A172 (cell line): Measurements from ENCODE around the gene SKA2. TPM values are rescaled to one million over a fixed set of nuclear protein-coding genes. Genes with fewer than 3 reads are reported as not detected.
"Not testable (repeated sequence)": the region's sequence is repeated elsewhere in the genome, so short reads cannot be mapped to it uniquely, and the experiment has no call there.

Experiments
- DNase-seq: peaks from one replicate; pipeline ENCODE4 v3.0.0-alpha.2; 2015; ENCODE audit warnings: low spot score
- total RNA-seq: library from RNA; depleted of rRNA; stranded (reverse); fragments of >200 nt; shearing (Covaris generic); gene quantifications from 2 replicates; pipeline ENCODE4 v1.2.3, GENCODE V29; 2014; rRNA removed

SKA2 gene
- total RNA-seq: 223 and 313 TPM in 2 replicates

DNA sequence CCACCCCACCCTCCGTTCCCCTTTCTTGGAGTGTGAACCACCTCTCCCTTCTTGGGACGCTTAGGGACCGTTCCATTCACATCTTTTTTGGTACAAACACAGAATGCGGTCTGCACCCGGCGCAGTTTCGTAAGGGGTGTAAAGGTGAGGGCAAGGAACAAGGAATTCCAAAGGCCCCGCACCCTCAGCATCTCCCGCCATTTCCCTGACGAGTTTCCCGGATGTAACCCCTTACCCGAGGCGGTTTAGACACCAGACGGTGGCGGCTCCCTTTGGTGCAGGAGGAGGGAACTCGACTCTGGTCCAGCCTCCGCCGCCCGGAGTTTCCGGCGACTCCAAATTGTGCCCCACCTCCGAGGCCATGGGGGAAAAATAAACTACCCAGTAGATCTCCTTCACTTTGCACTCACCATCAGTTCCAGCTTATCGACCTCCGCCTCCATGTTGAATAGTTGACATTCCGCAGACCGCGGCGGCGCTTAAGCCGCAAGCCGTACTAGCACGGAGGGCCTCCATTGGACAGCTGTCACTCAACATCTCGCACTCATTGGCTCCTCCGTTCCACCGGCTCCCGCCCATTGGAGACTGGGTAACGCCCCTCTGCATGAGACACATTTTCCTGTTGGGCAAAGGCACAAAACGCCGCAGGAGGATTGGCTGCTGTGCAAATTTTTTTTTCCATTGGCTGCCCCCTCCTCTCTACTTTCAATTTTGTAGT, at the start of gene SKA2:
Gene SKA2 (minus strand): TSS at position 466 of the 718 bp plus-strand sequence. CDS start 23 bp downstream, at position 443.
- no peak for DNase-seq

DNA sequence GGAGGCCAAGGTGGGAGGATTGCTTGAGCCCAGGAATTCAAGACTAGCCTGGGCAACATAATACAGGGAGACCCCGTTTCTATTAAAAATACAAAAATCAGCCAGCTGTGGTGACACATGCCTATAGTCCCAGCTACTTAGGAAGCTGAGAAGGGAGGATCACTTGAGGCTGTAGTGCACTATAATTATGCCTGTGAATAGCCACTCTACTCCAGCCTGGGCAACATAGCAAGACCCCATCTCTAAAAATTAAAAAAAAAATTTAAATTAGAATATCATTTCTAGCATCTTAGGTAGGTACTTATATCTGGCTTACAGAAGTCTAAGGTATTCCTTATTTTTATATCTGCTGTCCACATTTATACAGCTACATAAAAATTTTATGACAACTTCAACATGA, 47.3 kb upstream of the SKA2 start:
- DNase-seq: no peak

GRCh38 chr17:59199398-59199797, 44.4 kb upstream of the SKA2 start:
- DNase-seq: no peak

- no peak for DNase-seq
Measured at GRCh38 chr17:59193336-59193862, 38.4 kb upstream of the SKA2 start.

DNA sequence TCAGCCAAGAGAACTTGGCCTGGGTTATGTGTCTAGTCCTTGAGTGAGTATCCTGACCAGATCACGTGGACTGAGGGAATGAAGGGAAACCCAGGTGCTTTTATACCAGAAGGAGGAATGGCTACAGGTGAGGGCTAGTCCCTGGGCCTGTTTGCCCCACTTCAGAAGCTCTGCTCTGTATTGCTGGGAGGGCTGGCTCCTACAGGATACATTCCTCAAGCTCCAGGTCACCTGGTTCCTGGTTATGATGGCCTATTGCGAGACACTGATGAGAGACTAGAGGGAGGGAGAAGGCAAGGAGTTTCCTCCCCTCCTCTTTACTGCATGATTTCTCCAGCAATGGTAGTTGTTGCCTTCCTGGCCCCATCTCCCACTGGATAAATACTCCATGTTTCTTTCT, 35.8 kb upstream of the SKA2 start:
- no peak for DNase-seq

DNA sequence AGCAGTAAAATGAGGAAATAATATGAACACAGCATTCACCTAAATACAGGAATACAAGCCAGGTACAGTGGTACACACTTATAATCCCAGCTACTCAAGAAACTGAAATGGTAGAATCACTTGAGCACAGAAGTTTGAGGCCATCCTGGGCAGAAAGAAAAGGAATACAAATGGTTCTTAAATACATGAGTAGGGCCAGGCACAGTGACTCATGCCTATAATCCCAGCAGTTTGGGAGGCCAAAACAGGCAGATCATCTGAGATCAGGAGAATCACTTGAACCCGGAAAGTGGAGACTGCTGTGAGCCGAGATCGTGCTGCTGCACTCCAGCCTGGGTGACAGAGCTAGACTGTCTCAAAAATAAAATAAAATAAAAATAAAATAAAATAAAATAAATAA, 31.9 kb upstream of the SKA2 start:
- DNase-seq: no peak

- DNase-seq: no peak
Measured at GRCh38 chr17:59185997-59186396, 31.0 kb upstream of the SKA2 start.

- DNase-seq: no peak
Measured at GRCh38 chr17:59181481-59181880, 26.5 kb upstream of the SKA2 start.

- no peak for DNase-seq
Measured at GRCh38 chr17:59180626-59181025, 25.6 kb upstream of the SKA2 start.

DNA sequence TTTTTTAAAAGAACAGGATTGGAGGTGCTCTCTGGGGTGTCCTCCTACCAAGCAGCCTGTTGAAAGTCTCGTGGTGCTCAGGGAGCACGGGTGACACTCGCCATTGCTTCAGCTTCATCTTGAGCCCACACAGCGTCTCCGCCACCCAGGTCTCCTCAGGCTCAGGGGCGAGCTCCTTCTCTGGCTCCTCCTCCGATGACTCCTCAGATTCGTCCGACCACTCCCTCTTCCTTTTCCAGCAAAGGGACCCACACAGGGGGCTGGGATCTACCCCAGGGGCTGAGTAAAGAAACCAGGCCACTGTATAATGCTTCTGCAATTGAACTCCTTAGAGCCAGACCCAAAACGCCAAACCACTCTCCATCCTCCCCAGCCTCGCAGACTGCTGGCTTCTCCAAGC, 24.6 kb upstream of the SKA2 start:
- DNase-seq: not testable (repeated sequence)

DNA sequence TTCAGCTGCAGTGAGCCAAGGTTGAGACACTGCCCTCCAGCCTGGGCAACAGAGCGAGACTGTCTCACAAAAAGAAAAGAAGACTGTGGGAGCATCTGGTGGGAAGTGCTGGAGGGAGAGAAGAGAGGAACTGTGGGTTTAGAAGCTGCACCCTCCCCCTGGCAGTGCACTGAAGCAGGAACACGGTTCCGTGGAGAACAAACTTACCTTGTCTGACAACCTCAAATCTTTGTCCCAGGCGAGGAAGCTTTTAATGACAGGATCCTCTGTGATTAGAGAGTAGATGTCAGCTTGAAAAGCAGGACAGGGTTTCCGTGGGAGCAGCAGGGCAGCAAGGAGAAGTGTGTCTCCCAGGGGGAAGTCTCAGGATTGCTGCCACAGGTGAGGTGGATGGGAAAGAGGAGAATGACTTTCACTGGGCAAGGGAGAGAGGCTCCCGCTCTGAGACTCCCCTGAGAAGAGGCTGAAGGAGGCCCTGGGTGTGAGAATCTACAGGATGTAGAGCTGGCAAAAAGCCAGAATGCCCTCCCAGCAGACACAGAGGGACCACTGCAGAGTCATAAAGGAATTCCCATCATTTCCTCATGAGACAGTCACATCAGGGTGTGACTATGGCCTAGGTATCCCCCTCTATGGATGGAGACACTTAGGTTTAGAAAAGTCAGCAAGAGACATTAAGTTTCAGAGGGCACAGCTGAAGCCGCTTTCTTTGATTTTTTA, 23.4 kb upstream of the SKA2 start:
- no peak for DNase-seq

DNA sequence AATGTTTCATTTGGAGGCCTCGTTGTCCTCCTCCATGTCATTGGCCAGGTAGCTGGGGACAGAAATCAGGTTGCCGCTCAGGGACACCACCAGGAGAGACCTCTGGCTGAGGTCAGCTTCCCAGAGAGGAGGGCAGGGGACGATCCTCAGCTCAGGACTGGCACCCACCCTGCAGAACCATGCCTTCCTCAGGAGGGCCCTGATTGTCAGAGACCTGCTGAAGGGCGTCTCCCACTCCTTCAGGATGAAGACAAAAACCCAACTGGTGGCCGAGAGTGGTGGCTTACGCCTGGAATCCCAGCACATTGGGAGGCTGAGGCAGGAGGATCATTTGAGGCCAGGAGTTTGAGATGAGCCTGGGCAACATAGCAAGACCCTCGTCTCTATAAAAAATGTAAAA, 20.1 kb upstream of the SKA2 start:
- no peak for DNase-seq

DNA sequence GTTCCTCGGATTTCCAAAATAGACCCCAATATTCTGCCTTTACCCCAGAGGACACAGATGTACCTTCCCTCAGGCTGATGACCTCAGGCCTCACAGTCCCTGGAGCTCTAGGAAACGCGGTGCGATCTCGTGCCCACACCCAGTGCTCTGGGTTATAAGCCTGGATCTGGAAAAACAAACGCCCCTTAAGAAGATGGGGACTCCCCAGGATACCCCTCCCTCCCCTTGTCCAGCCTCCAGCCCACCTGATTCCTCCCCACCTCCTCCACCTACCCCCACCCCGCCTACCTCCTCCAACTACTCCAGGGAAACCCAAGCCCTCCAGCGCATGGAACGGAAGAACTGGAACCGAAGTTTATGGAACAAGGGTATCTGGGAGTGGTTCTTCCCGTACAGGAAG, 19.7 kb upstream of the SKA2 start:
- DNase-seq: no peak

GRCh38 chr17:59172436-59173004, 17.5 kb upstream of the SKA2 start:
- DNase-seq: no peak

- peak; percentile 56 for DNase-seq
Measured at GRCh38 chr17:59167571-59168001, 12.6 kb upstream of the SKA2 start.

DNA sequence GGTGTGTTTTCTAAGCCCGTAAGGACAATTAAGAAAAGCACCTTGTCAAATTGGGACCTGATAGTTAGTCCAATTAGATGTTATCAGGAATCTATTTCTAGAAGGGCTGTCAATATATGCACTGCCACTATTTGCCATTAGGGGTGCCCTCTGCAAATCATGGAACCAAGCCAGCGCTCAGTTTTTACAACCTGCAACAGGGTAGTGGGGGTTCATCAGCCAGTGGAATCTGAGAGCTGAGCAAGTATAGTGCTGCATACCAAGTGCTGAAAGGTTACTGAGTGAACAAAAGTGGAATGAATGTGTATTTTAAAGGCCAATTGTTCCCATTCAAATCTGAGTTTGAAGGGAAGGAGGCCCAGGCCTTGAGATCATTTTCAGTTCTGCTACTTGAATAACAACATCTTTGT, 11.0 kb upstream of the SKA2 start:
- peak; percentile 51 for DNase-seq

DNA sequence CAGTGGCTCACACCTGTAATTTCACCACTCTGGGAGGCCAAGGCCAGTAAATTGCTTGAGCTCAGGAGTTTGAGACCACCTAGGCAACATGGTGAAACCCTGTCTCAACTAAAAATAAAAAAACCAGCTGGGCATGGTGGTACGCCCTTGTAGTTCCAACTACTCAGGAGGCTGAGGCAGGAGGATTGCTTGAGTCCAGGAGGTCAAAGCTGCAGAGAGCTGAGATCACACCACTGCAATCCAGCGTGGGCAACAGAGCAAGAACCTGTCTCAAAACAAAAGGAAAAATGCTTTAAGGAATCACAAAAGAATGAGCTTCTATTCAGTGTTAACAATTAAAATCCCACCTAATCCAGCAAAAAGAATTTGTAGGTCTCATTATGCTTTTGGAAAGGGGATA, 6.5 kb upstream of the SKA2 start:
- no peak for DNase-seq

- no peak for DNase-seq
Measured at GRCh38 chr17:59160157-59161025, 5.4 kb upstream of the SKA2 start.

- DNase-seq: peak; percentile 100
Measured at GRCh38 chr17:59155439-59156177, 622 bp upstream of the SKA2 start, which contains the start of gene PRR11. TSS of gene PRR11 (plus strand) at chr17:59155746. CDS start at chr17:59169753, 14,007 bp downstream.

DNA sequence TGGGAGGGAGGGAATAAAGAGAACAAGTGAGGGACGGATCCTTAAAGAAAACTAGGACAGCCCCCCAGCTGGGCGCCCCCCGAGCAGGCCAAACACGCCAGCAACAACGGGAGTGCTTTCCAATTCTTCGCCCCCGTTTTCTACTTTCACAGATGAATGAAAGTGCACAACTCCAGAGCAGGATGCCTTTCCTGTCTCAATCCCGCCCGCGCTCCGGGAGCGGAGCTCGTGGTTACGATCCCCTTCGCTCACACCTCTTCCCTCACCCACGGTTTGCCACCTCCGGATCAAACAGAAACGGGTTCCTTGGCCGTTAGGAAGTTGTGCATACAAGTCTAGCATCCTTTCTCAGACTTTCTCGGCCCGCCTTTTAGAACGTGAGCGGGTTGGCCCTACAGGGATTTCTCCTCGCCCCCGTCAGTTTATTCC, 680 bp downstream of the SKA2 start:
- DNase-seq: peak; percentile 50

- DNase-seq: no peak
Measured at GRCh38 chr17:59152925-59153324, 2.1 kb downstream of the SKA2 start.
